Large intestine (tissue), 3 donors: ENCODE data around the gene KCTD3. TPM values are rescaled to one million over a fixed set of nuclear protein-coding genes. Genes with fewer than 3 reads are reported as not detected.

ENCODE experiments used
- DNase-seq, 2 donors: peaks; one replicate each; pipeline versions ENCODE4 v3.0.0 to v3.0.0-alpha.2; 2013
- H3K27ac ChIP-seq: one replicate; pipeline ENCODE4 v1.5.1; 2013; ENCODE audit warnings: low read length
- H3K27me3 ChIP-seq: 2 replicates; pipeline ENCODE4 v1.6.1; 2013; ENCODE audit warnings: low read length; ENCODE audit not compliant: control insufficient read depth, insufficient read depth
- H3K36me3 ChIP-seq: 2 replicates; pipeline ENCODE4 v1.6.1; 2013; ENCODE audit warnings: low read length; ENCODE audit not compliant: control insufficient read depth, insufficient read depth
- H3K4me1 ChIP-seq: one replicate; pipeline ENCODE4 v1.6.1; 2013; ENCODE audit warnings: low read length; ENCODE audit not compliant: control insufficient read depth, insufficient read depth
- H3K4me3 ChIP-seq: one replicate; pipeline ENCODE4 v1.5.1; 2013; ENCODE audit warnings: low read length
- H3K9me3 ChIP-seq: one replicate; pipeline ENCODE4 v1.6.1; 2013; ENCODE audit warnings: mild to moderate bottlenecking, low read depth, low read length, moderate library complexity; ENCODE audit not compliant: control insufficient read depth
- WGBS: methylation state at CpG from one replicate; pipeline ENCODE4 v1.1.5; 2013; ENCODE audit warnings: low lambda C conversion rate; ENCODE audit not compliant: insufficient coverage; 5-methylcytosine and 5-hydroxymethylcytosine counted together
- polyA plus RNA-seq: library from polyadenylated mRNA; unstranded; fragments of 120-200 nt; gene quantifications from one replicate; pipeline ENCODE4 v1.2.1, GENCODE V29; 2013

Gene KCTD3
- polyA plus RNA-seq, 1 donor, result 72.0 TPM

- DNase-seq, result no peak
- Histone ChIP-seq H3K27me3 (no peaks in the 10 kb centered on the region), H3K9me3 (no peaks in the 10 kb centered on the region), H3K4me3 (no peak overlapping the region), H3K27ac (no peak overlapping the region), H3K4me1 (no peaks in the 10 kb centered on the region), H3K36me3 (no peaks in the 10 kb centered on the region)
- 40% methylated on average over 1 of the region's 3 CpGs for WGBS
These were observed 84.8 kb downstream of the KCTD3 start for GRCh38 chr1:215651867-215652266.

DNA sequence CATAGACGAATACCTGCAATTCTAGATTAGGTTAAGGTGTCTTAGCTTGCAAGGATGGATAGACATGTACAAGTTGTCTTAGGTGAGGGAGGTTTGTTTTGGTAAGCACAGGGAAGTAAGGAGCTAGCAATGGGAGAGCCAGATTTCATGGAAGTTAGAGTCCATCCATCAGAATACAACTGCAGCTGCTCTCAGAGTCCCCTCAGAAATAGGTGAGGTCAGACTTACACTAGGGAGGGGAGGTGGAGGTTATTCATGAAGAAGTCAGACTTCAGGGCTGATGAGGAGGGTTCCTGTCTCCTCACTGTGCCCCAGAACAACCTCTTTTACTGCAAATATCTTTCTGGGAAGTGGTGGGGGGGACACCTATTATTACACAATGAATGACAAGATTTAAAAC lies 85.3 kb downstream of the KCTD3 start:
- 100% methylated on average over 1 of the region's 1 CpG for WGBS

GRCh38 chr1:215657047-215657446 lies 89.9 kb downstream of the KCTD3 start:
- no peak for DNase-seq
- H3K27ac ChIP-seq, result no peak overlapping the region
- H3K9me3 ChIP-seq, result no peaks in the 10 kb centered on the region
- no peaks in the 10 kb centered on the region for H3K27me3 ChIP-seq
- 93% methylated on average over 3 of the region's 4 CpGs for WGBS
- H3K4me1 ChIP-seq, result no peaks in the 10 kb centered on the region
- no peak overlapping the region for H3K4me3 ChIP-seq
- no peaks in the 10 kb centered on the region for H3K36me3 ChIP-seq

More for the DNA sequence above, 85.3 kb downstream of the KCTD3 start:
- DNase-seq, result no peak
- H3K9me3 ChIP-seq, result no peaks in the 10 kb centered on the region
- no peaks in the 10 kb centered on the region for H3K27me3 ChIP-seq
- no peaks in the 10 kb centered on the region for H3K4me1 ChIP-seq
- no peak overlapping the region for H3K4me3 ChIP-seq
- no peak overlapping the region for H3K27ac ChIP-seq
- H3K36me3 ChIP-seq, result no peaks in the 10 kb centered on the region

DNA sequence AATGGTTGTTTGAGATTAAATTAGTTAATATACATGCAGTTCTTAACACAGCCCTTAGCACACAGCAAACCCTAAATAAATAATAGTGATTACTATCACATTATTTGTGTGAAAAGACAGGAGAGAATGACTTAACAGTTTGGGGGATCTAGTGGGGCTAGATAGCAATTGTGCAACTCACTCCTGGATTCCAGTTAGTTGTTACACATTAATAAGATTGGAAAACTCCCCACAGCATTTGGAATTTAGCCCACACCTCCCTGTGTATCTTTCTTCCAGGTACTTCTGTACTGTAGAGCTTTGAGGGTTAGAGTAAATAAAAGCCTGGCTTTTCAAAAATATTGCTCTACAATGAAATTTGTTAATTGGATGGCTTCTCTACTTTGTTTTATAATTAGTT lies 93.2 kb downstream of the KCTD3 start:
- H3K27me3 ChIP-seq, result no peaks in the 10 kb centered on the region
- H3K27ac ChIP-seq, result no peak overlapping the region
- no peak overlapping the region for H3K4me3 ChIP-seq
- no peak for DNase-seq
- no peaks in the 10 kb centered on the region for H3K9me3 ChIP-seq
- no peaks in the 10 kb centered on the region for H3K4me1 ChIP-seq
- no peaks in the 10 kb centered on the region for H3K36me3 ChIP-seq

DNA sequence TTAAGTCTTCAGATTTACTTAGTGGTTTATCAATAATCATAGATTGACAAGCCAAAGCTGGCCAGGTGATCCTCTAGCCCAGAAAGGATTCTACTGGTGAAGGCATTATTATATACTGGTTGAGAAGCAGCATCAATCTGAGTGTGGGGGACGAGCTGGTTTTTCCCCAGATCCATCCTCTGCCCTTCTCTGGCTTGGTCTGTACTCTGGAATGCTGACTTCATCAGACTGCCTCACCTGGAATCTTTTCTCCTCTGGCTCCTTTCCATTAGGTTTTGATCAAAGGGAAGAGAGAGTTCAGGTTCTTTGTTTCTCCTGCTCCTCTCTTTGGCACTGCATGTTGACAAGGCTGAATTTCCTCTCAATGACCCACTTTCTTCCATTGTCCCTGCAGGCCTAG lies 93.9 kb downstream of the KCTD3 start:
- H3K27ac ChIP-seq, result no peak overlapping the region
- no peaks in the 10 kb centered on the region for H3K4me1 ChIP-seq
- no peak overlapping the region for H3K4me3 ChIP-seq
- H3K27me3 ChIP-seq, result no peaks in the 10 kb centered on the region
- H3K9me3 ChIP-seq, result no peaks in the 10 kb centered on the region
- WGBS, result no CpG with 5 or more reads among the region's 1 CpG
- DNase-seq, result no peak
- no peaks in the 10 kb centered on the region for H3K36me3 ChIP-seq

- no peak overlapping the region for H3K4me3 ChIP-seq
- H3K27me3 ChIP-seq, result no peaks in the 10 kb centered on the region
- no peaks in the 10 kb centered on the region for H3K36me3 ChIP-seq
- DNase-seq, result no peak
- no peak overlapping the region for H3K27ac ChIP-seq
- H3K4me1 ChIP-seq, result no peaks in the 10 kb centered on the region
- no CpG with 5 or more reads among the region's 4 CpGs for WGBS
- no peaks in the 10 kb centered on the region for H3K9me3 ChIP-seq
These were observed 98.1 kb downstream of the KCTD3 start for GRCh38 chr1:215665215-215665614.

DNA sequence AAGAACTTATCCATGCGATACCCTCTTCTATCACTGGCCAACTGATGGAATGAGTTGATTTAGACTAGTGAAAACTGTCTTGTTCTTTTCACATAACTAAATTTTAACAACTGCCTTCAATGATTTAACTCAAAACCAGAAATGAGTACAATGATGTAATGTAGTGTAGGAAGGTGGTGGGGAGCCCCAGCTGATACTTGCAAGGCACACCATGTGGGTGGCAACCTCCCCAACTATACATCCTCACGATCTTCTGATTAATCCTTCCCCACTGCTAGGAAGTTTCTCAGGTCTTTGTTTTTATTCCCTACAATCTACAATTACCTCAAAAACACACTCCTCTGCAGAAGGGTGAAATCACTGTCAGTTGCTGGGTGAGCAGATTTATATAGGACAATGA lies 100.7 kb downstream of the KCTD3 start:
- no peaks in the 10 kb centered on the region for H3K9me3 ChIP-seq
- WGBS, result 100% methylated on average over 1 of the region's 2 CpGs
- no peak overlapping the region for H3K4me3 ChIP-seq
- H3K27me3 ChIP-seq, result no peaks in the 10 kb centered on the region
- DNase-seq, result no peak
- H3K36me3 ChIP-seq, result no peaks in the 10 kb centered on the region
- no peak overlapping the region for H3K27ac ChIP-seq
- H3K4me1 ChIP-seq, result no peaks in the 10 kb centered on the region

GRCh38 chr1:215669806-215670491 lies 102.8 kb downstream of the KCTD3 start:
- Histone ChIP-seq H3K4me1 (no peaks in the 10 kb centered on the region), H3K9me3 (no peaks in the 10 kb centered on the region), H3K36me3 (no peaks in the 10 kb centered on the region), H3K4me3 (no peak overlapping the region), H3K27ac (no peak overlapping the region), H3K27me3 (no peaks in the 10 kb centered on the region)
- no peak for DNase-seq
- 57% methylated on average over 1 of the region's 4 CpGs for WGBS
